Cardiac ventricle fibroblast (primary cell): ENCODE measurements around the gene TCTN1. TPM values are rescaled to one million over a fixed set of nuclear protein-coding genes. Genes with fewer than 3 reads are reported as not detected.

Experiments used
- total RNA-seq: library from RNA; depleted of rRNA; stranded (reverse); fragments of >200 nt; gene quantifications from 2 replicates; pipeline ENCODE4 v1.2.3, GENCODE V29; 2015

The TCTN1 gene
- 39.1 and 57.4 TPM in 2 replicates for total RNA-seq

DNA sequence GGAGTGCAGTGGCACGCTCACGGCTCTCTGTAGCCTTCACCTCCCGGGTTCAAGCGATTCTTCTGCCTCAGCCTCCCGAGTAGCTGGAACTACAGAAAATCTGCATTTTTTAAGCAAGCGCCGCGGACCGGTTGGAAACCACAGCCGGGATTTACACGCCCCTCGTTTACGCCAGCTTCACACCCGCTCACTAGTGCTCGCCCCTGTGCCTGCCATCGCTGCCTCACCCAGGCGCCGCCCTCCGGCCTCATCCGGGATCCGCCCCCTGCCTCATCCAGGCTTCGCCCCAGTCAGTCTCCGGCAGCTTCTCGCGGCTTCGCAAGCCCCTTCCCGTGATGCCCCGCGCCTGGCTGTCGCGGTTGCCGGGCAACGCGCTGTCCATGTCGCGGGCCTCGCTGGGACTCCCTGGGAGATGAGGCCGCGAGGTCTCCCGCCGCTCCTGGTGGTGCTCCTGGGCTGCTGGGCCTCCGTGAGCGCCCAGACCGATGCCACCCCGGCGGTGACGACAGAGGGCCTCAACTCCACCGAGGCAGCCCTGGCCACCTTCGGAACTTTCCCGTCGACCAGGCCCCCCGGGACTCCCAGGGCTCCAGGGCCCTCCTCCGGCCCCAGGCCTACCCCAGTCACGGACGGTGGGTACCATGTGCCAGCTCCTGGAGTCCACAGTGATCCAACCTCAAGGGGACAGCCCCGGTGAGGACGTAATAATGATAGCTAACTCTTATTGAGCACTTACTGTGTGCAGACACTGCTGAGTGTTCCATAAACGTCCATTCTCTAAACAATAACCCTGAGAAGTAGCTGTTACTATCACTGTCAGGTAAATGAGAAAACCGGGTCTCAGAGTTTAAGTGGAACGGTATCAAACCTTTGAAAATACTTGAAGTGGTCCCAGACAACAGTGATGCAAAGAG, at the start of gene TCTN1:
TCTN1 (plus strand) TSS at position 359 of the 914 bp plus-strand sequence; CDS start at position 413, 54 bp downstream.

DNA sequence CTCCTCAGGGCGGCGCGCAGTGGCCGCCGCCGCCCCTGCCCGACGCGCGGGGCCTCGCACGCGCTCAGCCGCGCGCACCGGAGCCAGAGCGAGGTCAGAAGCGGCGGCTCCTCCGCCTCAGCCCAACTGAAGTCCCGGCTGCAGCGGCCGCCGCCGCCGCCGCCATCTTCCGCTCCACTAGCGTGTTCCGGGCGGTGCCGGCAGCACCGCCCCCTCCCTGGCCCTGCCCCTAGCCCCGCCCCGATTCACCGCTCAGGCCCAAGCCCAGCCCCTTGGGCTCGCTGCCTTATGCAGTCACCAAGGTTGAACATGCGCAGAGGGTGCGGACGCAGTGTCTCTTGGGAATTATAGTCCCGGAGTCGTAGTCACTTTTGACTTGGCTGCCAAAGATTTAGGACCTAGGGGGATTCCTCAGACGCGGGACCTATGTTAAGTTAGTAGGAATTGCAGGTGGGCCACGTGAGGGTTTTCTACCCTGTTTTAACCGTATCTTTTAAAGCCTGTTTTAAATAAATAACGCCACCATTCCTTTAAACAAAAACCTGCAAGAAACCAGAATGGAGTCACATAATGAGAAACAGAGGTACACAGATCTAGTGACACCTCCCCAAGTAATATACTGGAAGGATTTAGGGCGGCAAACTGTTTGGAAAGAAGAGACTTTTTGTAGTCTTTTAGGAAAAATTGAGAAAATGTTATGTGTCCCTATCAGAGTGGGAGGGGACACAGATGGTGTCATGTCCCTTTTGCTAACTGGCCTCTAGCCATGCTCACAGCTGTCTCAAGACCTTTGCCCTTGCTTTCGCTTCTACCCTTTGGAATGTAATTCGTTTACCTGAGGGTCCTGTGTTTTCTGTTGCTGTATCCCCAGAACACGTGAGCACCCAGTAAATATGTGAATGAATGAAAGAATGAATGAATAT, 30.5 kb upstream of the TCTN1 start, which contains the start of gene PPTC7:
PPTC7 (minus strand) TSS at position 182 of the 923 bp plus-strand sequence. CDS start 287 bp downstream, outside the sequence.

DNA sequence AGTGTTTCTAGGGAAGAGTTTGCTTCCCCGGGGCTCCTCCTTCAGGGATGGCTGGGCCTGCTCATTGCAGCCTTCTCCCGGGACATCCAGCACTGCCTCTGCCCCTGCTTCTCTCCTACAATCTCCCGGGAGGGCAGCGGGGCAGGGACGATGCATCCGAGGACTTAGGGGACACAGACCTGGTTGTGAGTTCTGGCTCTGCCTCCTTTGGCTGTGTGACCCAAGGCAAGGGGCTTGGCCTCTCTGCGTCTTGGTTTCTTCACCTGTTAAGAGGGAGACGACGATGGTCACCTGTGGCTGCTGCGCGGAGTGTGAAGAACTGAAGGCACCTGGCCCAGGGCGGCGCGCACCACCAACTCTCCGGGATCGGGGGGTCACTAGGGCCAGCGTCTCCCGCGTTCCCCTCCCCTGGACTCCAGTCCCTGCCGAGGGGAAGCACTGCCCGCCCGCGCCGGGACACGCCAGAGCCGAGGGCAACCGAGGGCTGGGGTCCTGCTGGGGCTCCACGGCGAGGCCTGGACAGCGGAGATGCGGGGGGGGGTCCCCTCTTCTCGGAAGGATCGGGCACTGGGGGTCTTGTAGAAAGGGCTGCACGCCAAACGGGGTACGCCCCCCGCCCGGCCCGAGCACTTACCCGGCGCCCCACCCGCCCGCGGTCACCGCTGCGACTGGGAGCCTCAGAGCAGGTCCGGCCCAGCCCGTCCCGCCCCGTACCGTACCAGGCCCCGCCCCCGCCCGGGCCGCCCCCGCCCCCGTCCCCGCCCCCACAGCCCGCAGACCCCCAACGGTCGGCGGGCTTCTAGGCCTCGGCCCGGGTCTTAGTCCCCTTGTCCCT, 74.7 kb downstream of the TCTN1 start, which contains the start of gene HVCN1:
HVCN1 (minus strand) TSS at position 670 of the 835 bp plus-strand sequence. CDS start 5,870 bp downstream, outside the sequence.

Other genes starting within 250 kb of the TCTN1 start
- gene ANAPC7, start 210.4 kb upstream of the TCTN1 start, total RNA-seq: 27.1 and 28.8 TPM in 2 replicates
- 414 and 601 TPM in 2 replicates for gene ARPC3, start 163.8 kb upstream of the TCTN1 start, total RNA-seq
- 9.8 and 18.0 TPM in 2 replicates for gene GPN3, start 145.9 kb upstream of the TCTN1 start, total RNA-seq
- 13.3 and 13.7 TPM in 2 replicates for gene FAM216A, start 145.3 kb upstream of the TCTN1 start, total RNA-seq
- gene VPS29, start 112.0 kb upstream of the TCTN1 start, total RNA-seq: 46.6 and 47.4 TPM in 2 replicates
- 0.05 TPM in 1 of 2 replicates, not detected in the other for gene RAD9B, start 111.8 kb upstream of the TCTN1 start, total RNA-seq
- gene PPTC7, start 30.8 kb upstream of the TCTN1 start, total RNA-seq: 5.6 and 6.8 TPM in 2 replicates
- 0.88 and 1.5 TPM in 2 replicates for gene HVCN1, start 75.0 kb downstream of the TCTN1 start, total RNA-seq
- gene PPP1CC, start 128.8 kb downstream of the TCTN1 start, total RNA-seq: 73.4 and 87.4 TPM in 2 replicates
- gene CCDC63, start 232.9 kb downstream of the TCTN1 start, total RNA-seq: not detected in 2 replicates